Measurements from ENCODE around the gene HOXD1.

GRCh38 chr2:176165370-176166050, 23.0 kb upstream of the HOXD1 start:
- TF ChIP-seq CTCF (IDR thresholded peaks at IDR 0.05) (no peak), POLR2A (IDR thresholded peaks at IDR 0.05) (no peak)

Measured in tibial nerve (tissue), 3 donors.